ENCODE measurements around the gene NALCN. TPM values are rescaled to one million over a fixed set of nuclear protein-coding genes. Genes with fewer than 3 reads are reported as not detected.

Gene NALCN
- polyA plus RNA-seq, 2 donors, result 0.04 TPM

DNA sequence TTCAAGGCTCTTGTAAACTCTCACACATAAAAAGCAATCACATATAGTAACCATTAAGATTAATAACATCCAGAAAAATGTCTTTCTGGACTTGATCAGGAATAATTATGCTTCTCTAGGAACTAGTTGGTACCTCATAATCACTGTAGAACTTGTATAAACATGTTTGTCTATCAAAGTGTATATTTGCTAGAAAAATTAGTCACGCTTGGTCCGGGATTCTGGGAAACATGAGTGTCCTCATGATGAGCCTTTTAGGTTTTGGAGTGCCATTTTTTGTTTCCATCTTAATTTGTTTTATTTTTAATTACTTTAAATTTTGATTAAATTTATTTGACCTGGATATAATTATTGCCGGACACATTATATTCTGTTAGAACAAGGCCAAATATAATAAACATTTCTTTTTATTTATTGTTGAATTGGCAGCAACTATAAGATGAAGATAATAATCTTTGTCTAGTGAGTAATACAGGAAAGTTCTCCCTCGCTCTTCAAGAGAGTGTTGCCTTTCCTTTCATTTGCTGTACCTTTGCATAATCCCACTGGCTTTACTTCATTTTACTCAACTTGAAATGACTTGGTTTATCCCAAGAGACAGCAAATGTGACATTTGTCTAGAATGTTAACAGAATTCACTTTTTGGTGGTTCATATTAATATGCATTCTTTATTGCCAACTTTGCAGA lies 207.0 kb downstream of the NALCN start:
- H3K27me3 ChIP-seq (ENCODE audit: control insufficient read depth in 1 of 2, insufficient read depth in 2 of 2, low read length in 2 of 2), result no peaks in the 10 kb centered on the region
- H3K4me1 ChIP-seq (ENCODE audit: control insufficient read depth in 2 of 2, insufficient read depth in 2 of 2, low read length in 1 of 2), result no peaks in the 10 kb centered on the region
- 70 to 86% methylated on average over 4 of the region's 4 CpGs for WGBS, 2 donors
- H3K27ac ChIP-seq (ENCODE audit: low read depth in 2 of 2, low read length in 1 of 2), result no peak overlapping the region
- peaks cover 0 to 3% of the 10 kb centered on the region in 2 donors for H3K9me3 ChIP-seq (ENCODE audit: control insufficient read depth in 2 of 2, insufficient read depth in 1 of 2, low read depth in 1 of 2, low read length in 1 of 2)
- H3K4me3 ChIP-seq (ENCODE audit: low read depth in 1 of 2, low read length in 2 of 2), result no peak overlapping the region
- H3K36me3 ChIP-seq (ENCODE audit: control insufficient read depth in 2 of 2, insufficient read depth in 2 of 2, low read length in 1 of 2), result no peaks in the 10 kb centered on the region

DNA sequence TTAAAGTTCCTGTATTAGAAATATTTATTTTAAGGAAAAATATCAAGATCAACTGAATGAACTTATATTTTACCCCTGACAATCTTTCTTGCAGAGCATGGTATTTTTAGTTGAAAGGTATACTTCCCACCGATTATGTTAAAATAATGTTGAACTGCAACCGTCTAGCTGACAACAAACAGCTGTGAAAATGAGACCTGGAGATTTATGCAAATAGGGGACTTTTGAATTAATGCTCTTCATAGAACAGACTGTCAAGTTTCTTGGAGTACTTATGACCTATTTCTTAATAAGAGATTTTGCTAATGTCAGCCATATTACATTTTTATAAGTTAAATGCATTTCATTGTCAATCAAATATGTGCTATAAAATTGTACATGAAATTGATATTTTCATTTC lies 210.9 kb downstream of the NALCN start:
- WGBS, 2 donors, result 64 to 66% methylated on average over 2 of the region's 2 CpGs
- Histone ChIP-seq H3K4me3 (ENCODE audit: low read depth in 1 of 2, low read length in 2 of 2) (no peak overlapping the region), H3K27me3 (ENCODE audit: control insufficient read depth in 1 of 2, insufficient read depth in 2 of 2, low read length in 2 of 2) (no peaks in the 10 kb centered on the region), H3K27ac (ENCODE audit: low read depth in 2 of 2, low read length in 1 of 2) (no peak overlapping the region), H3K4me1 (ENCODE audit: control insufficient read depth in 2 of 2, insufficient read depth in 2 of 2, low read length in 1 of 2) (no peaks in the 10 kb centered on the region), H3K36me3 (ENCODE audit: control insufficient read depth in 2 of 2, insufficient read depth in 2 of 2, low read length in 1 of 2) (no peaks in the 10 kb centered on the region), H3K9me3 (ENCODE audit: control insufficient read depth in 2 of 2, insufficient read depth in 1 of 2, low read depth in 1 of 2, low read length in 1 of 2) (peaks cover 0 to 3% of the 10 kb centered on the region in 2 donors)

DNA sequence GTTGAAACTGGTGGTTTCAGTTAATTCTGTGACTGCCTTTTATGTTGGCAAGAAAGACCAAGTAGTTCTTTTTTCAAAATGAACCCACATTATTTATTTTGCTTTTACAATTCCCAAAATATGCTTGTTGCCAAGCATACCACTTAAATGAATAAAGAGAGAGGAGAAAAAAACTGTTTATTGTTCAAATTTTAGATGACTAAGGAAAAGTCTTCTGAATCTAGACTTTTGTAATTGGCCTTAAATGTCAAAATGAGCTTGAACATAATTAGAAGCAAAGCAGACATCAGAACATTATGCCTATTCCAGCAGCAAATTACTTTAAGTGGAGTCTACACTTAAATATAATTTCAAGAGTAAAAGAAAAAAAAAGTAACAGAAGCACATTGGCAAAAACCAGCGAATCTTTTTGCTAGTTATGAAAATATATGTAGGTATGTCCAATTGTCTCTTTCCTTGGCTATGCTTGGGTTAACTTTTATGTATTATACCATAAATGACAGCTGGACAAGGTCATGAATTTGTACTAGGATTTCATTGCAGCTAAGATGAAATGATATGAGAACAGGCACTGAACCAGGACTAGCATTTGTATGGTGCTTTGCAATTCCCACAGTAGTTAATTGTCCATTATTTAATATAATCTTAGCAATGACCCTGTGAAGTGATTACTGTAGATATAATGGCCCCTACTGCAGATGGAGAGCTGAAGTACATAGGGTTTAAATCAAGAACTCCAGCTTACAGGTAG lies 211.9 kb downstream of the NALCN start:
- H3K36me3 ChIP-seq (ENCODE audit: control insufficient read depth in 2 of 2, insufficient read depth in 2 of 2, low read length in 1 of 2), result no peaks in the 10 kb centered on the region
- H3K4me1 ChIP-seq (ENCODE audit: control insufficient read depth in 2 of 2, insufficient read depth in 2 of 2, low read length in 1 of 2), result no peaks in the 10 kb centered on the region
- no peak overlapping the region for H3K4me3 ChIP-seq (ENCODE audit: low read depth in 1 of 2, low read length in 2 of 2)
- H3K27me3 ChIP-seq (ENCODE audit: control insufficient read depth in 1 of 2, insufficient read depth in 2 of 2, low read length in 2 of 2), result no peaks in the 10 kb centered on the region
- peaks cover 0 to 3% of the 10 kb centered on the region in 2 donors for H3K9me3 ChIP-seq (ENCODE audit: control insufficient read depth in 2 of 2, insufficient read depth in 1 of 2, low read depth in 1 of 2, low read length in 1 of 2)
- WGBS, 2 donors, result 69 to 70% methylated on average over 1 of the region's 1 CpG
- H3K27ac ChIP-seq (ENCODE audit: low read depth in 2 of 2, low read length in 1 of 2), result no peak overlapping the region

DNA sequence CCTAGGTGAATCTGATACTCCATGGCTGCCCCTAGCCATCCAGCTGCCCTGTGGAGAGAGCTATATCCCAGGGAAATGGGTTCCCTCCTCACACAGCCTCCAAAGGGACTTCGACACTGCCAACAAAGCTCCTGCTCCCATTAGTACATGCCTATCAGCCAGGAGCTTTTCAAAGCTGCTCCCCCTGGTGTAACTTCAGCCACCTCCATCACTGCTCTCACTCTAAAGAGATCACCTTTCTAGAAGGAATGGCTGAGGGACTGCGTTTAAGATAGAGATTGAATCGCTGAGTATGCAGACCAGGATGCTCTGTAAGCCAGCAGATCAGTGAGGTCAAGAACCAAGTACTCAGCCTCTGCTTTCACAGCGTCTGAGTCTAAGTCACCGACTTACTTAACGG lies 213.7 kb downstream of the NALCN start:
- Histone ChIP-seq H3K4me3 (ENCODE audit: low read depth in 1 of 2, low read length in 2 of 2) (no peak overlapping the region), H3K9me3 (ENCODE audit: control insufficient read depth in 2 of 2, insufficient read depth in 1 of 2, low read depth in 1 of 2, low read length in 1 of 2) (no peaks in the 10 kb centered on the region), H3K36me3 (ENCODE audit: control insufficient read depth in 2 of 2, insufficient read depth in 2 of 2, low read length in 1 of 2) (no peaks in the 10 kb centered on the region), H3K27ac (ENCODE audit: low read depth in 2 of 2, low read length in 1 of 2) (no peak overlapping the region), H3K27me3 (ENCODE audit: control insufficient read depth in 1 of 2, insufficient read depth in 2 of 2, low read length in 2 of 2) (no peaks in the 10 kb centered on the region), H3K4me1 (ENCODE audit: control insufficient read depth in 2 of 2, insufficient read depth in 2 of 2, low read length in 1 of 2) (no peaks in the 10 kb centered on the region)
- WGBS, 2 donors, result 54 to 66% methylated on average over 6 of the region's 6 CpGs

DNA sequence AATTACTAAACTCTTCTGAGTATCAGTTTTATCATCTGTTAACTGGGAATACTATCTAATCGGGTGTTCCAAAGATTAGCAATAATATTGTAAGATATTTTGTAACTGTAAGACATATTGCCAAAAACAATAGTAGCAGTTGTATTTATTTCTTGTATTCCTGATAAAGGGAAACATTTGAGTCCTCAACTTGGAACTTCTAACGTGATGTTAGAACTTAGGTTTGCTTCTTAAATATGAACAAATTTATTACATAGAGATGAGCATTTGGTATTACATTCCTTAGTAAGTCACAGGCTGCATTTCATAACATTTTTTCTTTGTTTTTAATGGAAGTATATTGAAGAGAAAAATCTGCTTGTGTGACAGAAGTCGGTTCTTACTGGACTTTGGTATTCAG lies 225.3 kb downstream of the NALCN start:
- H3K4me1 ChIP-seq (ENCODE audit: control insufficient read depth in 2 of 2, insufficient read depth in 2 of 2, low read length in 1 of 2), result no peaks in the 10 kb centered on the region
- H3K4me3 ChIP-seq (ENCODE audit: low read depth in 1 of 2, low read length in 2 of 2), result no peak overlapping the region
- no peaks in the 10 kb centered on the region for H3K27me3 ChIP-seq (ENCODE audit: control insufficient read depth in 1 of 2, insufficient read depth in 2 of 2, low read length in 2 of 2)
- 73 to 80% methylated on average over 3 of the region's 3 CpGs for WGBS, 2 donors
- no peaks in the 10 kb centered on the region for H3K9me3 ChIP-seq (ENCODE audit: control insufficient read depth in 2 of 2, insufficient read depth in 1 of 2, low read depth in 1 of 2, low read length in 1 of 2)
- H3K27ac ChIP-seq (ENCODE audit: low read depth in 2 of 2, low read length in 1 of 2), result no peak overlapping the region
- no peaks in the 10 kb centered on the region for H3K36me3 ChIP-seq (ENCODE audit: control insufficient read depth in 2 of 2, insufficient read depth in 2 of 2, low read length in 1 of 2)

GRCh38 chr13:101190337-101190736 lies 226.0 kb downstream of the NALCN start:
- WGBS, 2 donors, result 81 to 82% methylated on average over 3 of the region's 3 CpGs
- no peaks in the 10 kb centered on the region for H3K4me1 ChIP-seq (ENCODE audit: control insufficient read depth in 2 of 2, insufficient read depth in 2 of 2, low read length in 1 of 2)
- no peak overlapping the region for H3K27ac ChIP-seq (ENCODE audit: low read depth in 2 of 2, low read length in 1 of 2)
- H3K36me3 ChIP-seq (ENCODE audit: control insufficient read depth in 2 of 2, insufficient read depth in 2 of 2, low read length in 1 of 2), result no peaks in the 10 kb centered on the region
- no peaks in the 10 kb centered on the region for H3K9me3 ChIP-seq (ENCODE audit: control insufficient read depth in 2 of 2, insufficient read depth in 1 of 2, low read depth in 1 of 2, low read length in 1 of 2)
- no peak overlapping the region for H3K4me3 ChIP-seq (ENCODE audit: low read depth in 1 of 2, low read length in 2 of 2)
- H3K27me3 ChIP-seq (ENCODE audit: control insufficient read depth in 1 of 2, insufficient read depth in 2 of 2, low read length in 2 of 2), result no peaks in the 10 kb centered on the region

- H3K4me1 ChIP-seq (ENCODE audit: control insufficient read depth in 2 of 2, insufficient read depth in 2 of 2, low read length in 1 of 2), result no peaks in the 10 kb centered on the region
- no peak overlapping the region for H3K27ac ChIP-seq (ENCODE audit: low read depth in 2 of 2, low read length in 1 of 2)
- no peak overlapping the region for H3K4me3 ChIP-seq (ENCODE audit: low read depth in 1 of 2, low read length in 2 of 2)
- WGBS, 2 donors, result 55 to 69% methylated on average over 3 of the region's 3 CpGs
- H3K9me3 ChIP-seq (ENCODE audit: control insufficient read depth in 2 of 2, insufficient read depth in 1 of 2, low read depth in 1 of 2, low read length in 1 of 2), result no peaks in the 10 kb centered on the region
- H3K36me3 ChIP-seq (ENCODE audit: control insufficient read depth in 2 of 2, insufficient read depth in 2 of 2, low read length in 1 of 2), result no peaks in the 10 kb centered on the region
- H3K27me3 ChIP-seq (ENCODE audit: control insufficient read depth in 1 of 2, insufficient read depth in 2 of 2, low read length in 2 of 2), result no peaks in the 10 kb centered on the region
These were observed 230.7 kb downstream of the NALCN start for GRCh38 chr13:101185606-101186005.

DNA sequence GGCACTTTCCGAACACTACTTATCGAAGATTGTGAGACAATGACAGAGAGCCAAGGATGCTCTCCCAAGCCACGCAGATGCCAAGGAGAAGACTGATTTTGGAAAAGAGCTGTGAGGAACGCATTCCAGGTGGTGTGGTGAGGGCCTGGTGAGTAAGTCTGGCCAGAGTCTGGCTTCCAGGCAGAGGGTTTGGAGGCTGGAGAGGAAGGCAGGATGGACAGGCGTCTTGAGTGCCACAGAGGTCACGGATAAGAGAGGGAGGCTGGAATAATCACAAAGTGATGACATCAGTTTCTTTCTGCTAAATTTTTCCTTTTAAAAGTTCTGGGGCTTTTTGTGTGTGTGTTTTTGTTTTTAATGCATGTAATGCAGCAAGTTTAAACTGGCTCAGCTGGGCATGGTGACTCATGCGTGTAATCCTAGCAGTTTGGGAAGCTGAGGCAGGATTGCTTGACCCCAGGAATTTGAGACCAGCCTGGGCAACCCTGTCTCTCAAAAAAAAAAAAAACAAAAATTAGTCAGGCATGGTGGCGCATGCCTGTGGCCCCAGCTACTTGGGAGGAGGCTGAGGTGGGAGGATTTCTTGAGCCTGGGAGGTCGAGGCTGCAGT lies 235.1 kb downstream of the NALCN start:
- Histone ChIP-seq H3K27ac (ENCODE audit: low read depth in 2 of 2, low read length in 1 of 2) (no peak overlapping the region), H3K27me3 (ENCODE audit: control insufficient read depth in 1 of 2, insufficient read depth in 2 of 2, low read length in 2 of 2) (no peaks in the 10 kb centered on the region), H3K4me1 (ENCODE audit: control insufficient read depth in 2 of 2, insufficient read depth in 2 of 2, low read length in 1 of 2) (no peaks in the 10 kb centered on the region), H3K4me3 (ENCODE audit: low read depth in 1 of 2, low read length in 2 of 2) (no peak overlapping the region), H3K9me3 (ENCODE audit: control insufficient read depth in 2 of 2, insufficient read depth in 1 of 2, low read depth in 1 of 2, low read length in 1 of 2) (no peaks in the 10 kb centered on the region), H3K36me3 (ENCODE audit: control insufficient read depth in 2 of 2, insufficient read depth in 2 of 2, low read length in 1 of 2) (no peaks in the 10 kb centered on the region)
- WGBS, 2 donors, result 63 to 76% methylated on average over 9 of the region's 9 CpGs

- Histone ChIP-seq H3K9me3 (ENCODE audit: control insufficient read depth in 2 of 2, insufficient read depth in 1 of 2, low read depth in 1 of 2, low read length in 1 of 2) (no peaks in the 10 kb centered on the region), H3K27me3 (ENCODE audit: control insufficient read depth in 1 of 2, insufficient read depth in 2 of 2, low read length in 2 of 2) (no peaks in the 10 kb centered on the region), H3K4me3 (ENCODE audit: low read depth in 1 of 2, low read length in 2 of 2) (no peak overlapping the region), H3K36me3 (ENCODE audit: control insufficient read depth in 2 of 2, insufficient read depth in 2 of 2, low read length in 1 of 2) (no peaks in the 10 kb centered on the region), H3K27ac (ENCODE audit: low read depth in 2 of 2, low read length in 1 of 2) (no peak overlapping the region), H3K4me1 (ENCODE audit: control insufficient read depth in 2 of 2, insufficient read depth in 2 of 2, low read length in 1 of 2) (no peaks in the 10 kb centered on the region)
- 78 to 79% methylated on average over 4 of the region's 4 CpGs for WGBS, 2 donors
These were observed 237.3 kb downstream of the NALCN start for GRCh38 chr13:101179021-101179420.

Data from esophagus (tissue), 2 donors.